Measurements from ENCODE around the gene CELF4.
"Not testable (repeated sequence)": the region's sequence is repeated elsewhere in the genome, so short reads cannot be mapped to it uniquely, and the experiment has no call there.

Gene CELF4

GRCh38 chr18:37465958-37466357 is 99.6 kb downstream of the CELF4 start:
- no peak for DNase-seq (ENCODE audit: low read depth)

GRCh38 chr18:37464257-37464656 is 101.3 kb downstream of the CELF4 start:
- no peak for DNase-seq (ENCODE audit: low read depth)

DNA sequence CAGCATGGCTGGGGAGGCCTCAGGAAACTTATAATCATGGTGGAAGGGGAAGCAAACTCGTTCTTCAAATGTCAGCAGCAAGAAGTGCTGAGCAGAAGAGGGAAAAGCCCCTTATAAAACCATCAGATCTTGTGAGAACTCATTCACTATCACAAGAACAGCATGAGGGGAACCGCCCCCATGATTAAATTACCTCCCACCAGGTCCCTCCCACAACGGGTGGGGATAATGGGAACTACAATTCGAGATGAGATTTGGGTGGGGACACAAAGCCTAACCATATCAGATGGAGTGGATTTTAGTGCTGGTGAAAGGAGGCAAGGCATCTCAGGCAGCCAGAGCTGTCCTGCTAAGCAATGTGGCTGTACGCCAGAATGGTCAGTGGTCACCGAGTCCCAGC is 104.3 kb downstream of the CELF4 start:
- not testable (repeated sequence) for DNase-seq (ENCODE audit: low read depth)

GRCh38 chr18:37460604-37461003 is 105.0 kb downstream of the CELF4 start:
- DNase-seq (ENCODE audit: low read depth), result no peak

DNA sequence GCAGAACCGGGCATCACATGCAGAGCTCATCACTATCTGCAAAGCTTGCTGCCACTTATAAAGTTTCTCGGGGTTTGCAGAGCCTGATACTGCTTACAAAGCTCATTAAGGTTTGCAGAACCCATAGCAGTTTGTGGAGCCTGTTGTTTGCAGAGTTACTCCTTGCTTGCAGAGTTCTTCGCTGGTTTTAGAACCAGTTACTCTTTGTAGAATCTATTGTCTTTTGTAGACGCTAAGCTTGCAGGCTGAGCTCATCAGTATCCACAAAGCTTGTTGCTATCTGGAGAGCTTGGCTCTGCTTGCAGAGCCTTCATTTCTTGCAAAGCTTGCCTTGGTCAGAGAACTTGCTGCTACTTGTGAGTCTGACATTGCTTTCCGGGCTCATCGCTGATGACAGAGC is 106.9 kb downstream of the CELF4 start:
- no peak for DNase-seq (ENCODE audit: low read depth)

GRCh38 chr18:37457753-37458152 is 107.8 kb downstream of the CELF4 start:
- no peak for DNase-seq (ENCODE audit: low read depth)

- DNase-seq (ENCODE audit: low read depth), result no peak
Observed at GRCh38 chr18:37457341-37457740, 108.3 kb downstream of the CELF4 start.

DNA sequence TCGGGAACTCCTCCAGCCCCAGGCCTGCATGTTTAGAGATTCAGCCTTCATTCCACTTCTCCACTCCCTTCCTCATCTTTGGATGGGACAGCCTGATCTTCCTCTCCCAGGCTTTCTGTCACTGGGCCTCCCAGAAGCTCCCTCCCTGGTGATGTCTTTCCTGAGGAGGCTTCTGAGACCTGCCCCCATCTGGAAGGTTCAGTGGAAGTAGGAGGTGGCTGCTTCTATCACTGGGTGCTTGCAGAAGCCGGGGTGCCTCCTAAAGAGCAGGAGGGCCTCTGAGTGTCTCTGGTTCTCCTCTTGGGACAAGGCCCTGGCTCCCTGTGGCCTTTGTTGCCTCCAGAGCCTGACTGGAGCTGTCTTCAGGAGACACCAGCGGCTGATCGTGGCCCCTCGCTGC is 108.7 kb downstream of the CELF4 start:
- no peak for DNase-seq (ENCODE audit: low read depth)

DNA sequence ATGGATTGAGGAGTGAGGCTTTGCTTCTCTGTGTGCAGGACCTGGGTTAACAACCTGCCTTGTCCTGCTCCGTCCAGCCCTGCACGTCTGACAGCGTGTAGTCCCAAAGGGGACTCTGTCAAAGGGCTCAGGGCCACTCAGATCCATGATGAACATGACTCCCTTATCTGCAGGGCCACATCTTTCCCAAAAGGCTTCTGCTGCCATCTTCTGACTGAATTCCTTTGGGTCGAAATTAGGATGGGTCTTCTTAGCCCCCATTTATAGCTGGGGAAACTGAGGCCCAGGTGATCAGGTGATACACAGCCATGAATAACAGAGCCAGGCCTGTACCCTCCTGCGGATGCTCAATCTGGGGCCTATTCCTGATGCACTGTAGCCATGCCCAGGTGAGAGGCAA is 109.2 kb downstream of the CELF4 start:
- no peak for DNase-seq (ENCODE audit: low read depth)

DNA sequence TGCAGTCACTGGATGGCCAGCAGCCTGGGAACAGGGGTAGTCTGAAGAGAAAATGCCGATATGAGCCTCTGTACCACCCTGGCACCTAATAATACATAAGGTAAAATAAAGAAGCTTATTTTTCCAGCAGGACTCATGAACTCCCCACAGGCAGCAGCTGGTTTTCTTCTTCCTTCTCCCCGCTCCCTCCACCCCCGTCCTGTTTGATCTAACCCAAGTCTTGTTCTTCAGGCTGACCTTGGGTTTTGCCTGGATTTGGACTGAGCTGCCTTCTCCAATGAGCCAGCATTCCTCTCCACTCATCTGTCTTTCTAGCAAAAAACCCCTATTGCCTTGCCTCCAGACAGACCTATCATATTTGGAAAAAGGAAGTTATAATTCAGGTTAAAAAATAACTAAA is 111.8 kb downstream of the CELF4 start:
- no peak for DNase-seq (ENCODE audit: low read depth)

- DNase-seq (ENCODE audit: low read depth), result no peak
Observed at GRCh38 chr18:37452682-37453385, 112.8 kb downstream of the CELF4 start.

DNA sequence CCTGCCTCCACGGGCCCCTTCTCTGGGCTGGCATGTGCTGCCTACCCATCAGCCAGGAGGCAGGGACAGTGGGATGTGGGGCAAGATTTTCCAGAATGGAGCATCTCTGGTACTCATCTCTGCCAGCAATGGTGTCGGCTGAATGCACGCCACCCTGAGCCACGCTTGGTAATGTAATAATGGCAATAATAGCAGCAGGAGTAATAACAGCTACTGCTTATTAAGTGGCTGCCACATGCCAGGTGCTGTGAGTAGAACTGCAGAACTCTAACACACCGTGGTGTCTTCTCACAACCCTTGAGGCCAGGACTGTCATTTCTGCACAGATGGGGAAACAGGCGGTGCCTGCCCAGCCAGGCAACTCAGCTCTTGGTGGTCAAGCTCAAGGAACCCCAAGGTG is 113.6 kb downstream of the CELF4 start:
- DNase-seq (ENCODE audit: low read depth), result no peak

DNA sequence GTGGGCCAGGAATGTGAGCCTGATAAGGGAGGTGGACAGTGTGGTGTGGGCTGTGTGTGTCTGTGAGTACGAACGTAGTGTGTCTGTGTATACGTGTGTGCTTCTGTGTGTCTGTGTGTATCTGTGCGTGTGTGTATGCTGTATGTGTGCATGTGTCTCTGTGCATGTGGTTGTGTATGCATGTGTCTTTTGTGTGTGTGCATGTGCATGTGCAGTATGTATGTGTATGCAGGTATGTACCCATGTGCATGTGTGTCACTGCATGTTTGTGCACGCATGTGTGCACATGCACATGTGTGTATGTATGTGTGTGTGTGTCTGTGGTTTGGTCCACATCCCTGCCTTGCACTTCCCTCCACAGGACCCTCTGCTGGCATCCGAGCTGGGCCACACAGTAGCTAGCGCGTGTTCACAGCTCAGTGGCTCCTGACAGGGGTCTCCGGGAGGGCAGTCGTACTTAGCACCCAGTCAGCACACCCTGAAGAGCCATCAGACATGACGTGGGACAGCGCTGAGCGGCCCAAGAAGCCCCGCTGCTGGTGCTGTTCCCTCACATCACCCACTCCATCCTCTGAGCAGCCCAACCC is 114.3 kb downstream of the CELF4 start:
- DNase-seq (ENCODE audit: low read depth), result no peak

GRCh38 chr18:37450434-37451132 is 115.0 kb downstream of the CELF4 start:
- DNase-seq (ENCODE audit: low read depth), result no peak

DNA sequence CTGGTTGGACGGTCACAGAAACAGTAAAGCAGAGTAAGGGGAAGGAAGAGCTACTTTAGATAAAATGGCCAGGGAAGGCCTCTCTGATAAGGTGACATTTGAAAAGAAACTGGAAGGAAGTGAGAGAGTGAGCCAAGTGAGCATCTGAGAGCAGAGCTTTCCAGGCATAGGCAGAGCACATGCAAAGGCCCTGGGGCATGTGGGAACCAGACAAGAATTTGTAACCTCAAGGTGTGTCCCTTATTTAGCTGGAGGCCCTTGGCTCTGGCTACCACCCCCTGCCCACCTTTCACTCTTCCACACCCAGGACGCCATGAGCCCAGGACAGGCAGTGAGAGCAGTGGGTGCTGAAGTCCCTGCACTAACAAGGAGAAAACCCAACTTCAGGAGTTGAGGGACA is 116.0 kb downstream of the CELF4 start:
- DNase-seq (ENCODE audit: low read depth), result no peak

- DNase-seq (ENCODE audit: low read depth), result no peak
Observed at GRCh38 chr18:37448946-37449345, 116.7 kb downstream of the CELF4 start.

DNA sequence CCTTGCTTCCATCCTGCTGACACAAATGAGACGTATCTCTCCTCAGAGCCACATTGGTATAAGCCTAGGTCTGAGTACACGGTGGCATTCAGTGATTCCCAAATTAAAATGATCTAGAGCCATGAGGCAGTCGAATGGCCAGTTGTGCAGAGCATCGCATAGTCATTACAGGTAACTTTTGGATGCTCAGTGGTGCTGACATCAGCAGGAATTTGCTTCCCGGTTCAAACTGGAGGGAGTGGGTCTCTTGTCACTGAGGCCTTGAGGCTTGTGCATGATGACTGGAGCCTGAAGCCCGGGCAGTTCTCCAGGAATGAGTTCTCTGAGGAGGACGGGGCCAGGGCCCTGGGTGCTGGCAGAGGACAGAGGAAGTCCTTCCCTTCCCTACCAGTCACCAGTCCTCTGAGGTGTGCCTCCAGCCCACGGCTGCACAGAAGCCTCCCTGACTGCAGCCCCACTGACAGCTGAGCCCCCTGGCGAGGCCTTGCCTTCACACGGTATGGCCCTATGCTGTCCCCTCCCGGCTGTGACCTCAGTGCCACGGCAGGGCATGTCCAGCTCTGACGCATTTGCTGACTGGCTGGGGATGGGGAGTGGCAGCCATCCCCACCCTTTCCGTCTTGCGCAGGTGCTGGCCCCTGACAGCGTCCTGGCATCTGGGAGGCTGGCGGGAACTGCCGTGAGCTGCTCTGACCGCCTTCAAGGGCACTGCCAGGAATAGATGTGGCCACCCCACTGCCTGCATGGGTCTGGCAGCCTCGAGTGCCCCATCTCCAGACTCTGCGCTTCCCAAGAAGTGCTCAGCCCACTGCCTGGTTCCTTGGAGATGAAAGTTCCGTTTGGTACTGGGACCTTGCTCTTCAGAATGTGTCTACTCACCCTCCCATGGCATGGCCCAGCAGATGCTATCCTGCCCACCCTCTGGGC is 117.4 kb downstream of the CELF4 start:
- no peak for DNase-seq (ENCODE audit: low read depth)

DNA sequence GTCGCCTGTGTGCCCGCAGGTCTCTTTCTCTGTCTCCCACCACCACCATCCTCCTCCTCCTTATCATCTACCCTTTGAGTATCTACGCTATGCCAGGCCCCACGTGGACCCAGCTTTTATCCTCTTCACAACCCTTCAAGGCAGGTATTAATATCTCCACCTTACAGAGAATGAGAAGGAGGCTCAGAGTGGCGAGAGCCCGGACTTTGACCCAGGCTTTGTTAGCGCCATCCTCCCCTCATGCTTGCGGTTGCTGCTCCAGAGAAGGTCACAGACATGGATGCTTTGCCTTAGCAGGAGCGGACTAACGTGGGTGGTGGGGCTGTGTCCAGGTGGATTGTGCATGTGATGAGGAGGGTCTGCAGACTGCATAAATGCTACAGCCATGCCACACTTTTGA is 119.8 kb downstream of the CELF4 start:
- no peak for DNase-seq (ENCODE audit: low read depth)

GRCh38 chr18:37445368-37445767 is 120.2 kb downstream of the CELF4 start:
- DNase-seq (ENCODE audit: low read depth), result no peak

DNA sequence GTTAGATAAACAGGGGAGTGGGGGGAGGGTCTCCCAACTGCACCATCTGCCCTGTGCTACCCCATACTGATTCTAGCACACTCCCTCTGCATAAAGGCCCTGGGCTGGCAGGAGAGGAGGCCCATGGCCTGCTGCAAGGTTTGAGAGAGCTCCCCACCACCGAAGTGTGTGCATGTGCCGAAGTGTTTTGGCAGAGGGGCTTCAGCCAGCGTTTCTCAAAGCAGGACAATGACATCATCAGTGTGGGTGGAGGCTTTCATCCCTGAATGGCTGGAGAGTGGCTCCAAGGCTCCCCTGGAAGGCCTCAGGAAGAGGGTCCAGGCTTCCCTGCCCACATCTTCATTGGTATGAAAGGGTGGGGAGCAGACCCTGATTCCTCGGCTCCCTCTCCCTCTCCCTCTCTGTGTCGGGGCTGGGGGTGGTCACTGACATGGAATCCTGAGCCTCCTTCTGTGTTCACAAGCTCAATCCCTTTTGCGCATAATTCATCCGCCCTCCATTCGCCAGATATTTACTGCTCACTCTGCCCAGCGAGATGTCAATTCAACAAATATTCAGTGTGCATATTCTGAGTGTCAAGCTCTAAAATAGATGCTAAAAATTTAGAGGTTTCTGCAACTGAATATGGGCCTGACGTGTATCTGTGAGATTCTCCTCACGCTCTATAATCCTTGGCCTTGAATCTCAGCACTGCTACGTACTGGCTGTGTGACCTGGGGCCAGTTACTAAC is 122.1 kb downstream of the CELF4 start:
- no peak for DNase-seq (ENCODE audit: low read depth)

DNA sequence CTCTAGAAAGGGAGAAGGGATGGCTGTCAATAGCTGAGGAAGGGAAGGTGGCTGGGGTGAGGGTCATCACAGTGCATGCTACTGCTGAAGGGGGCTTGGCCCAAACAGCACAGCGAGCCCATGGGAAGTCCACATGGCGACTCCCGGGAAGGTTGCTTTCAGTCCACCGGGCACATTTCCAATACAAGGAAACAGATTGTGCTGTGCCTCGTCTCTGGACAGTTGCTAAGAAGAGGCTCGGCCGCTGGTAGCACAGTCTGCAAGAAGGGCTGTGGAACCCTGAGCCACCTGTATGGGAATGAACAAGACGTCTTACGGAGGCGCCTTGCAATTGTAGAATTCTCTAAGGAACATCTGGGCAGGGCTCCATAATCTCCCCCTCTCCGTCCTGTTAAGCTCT is 123.1 kb downstream of the CELF4 start:
- no peak for DNase-seq (ENCODE audit: low read depth)

- DNase-seq (ENCODE audit: low read depth), result no peak
Observed at GRCh38 chr18:37441821-37442220, 123.8 kb downstream of the CELF4 start.

Data from stimulated activated CD8-positive, alpha-beta memory T cell treated with anti-CD3 and anti-CD28 coated beads, Interleukin-7, amount 100 ng/mL, for 24 hours (primary cell).